Endothelial cell of umbilical vein (primary cell): ENCODE results near the gene PWWP2A.
"Not testable (repeated sequence)": the region's sequence is repeated elsewhere in the genome, so short reads cannot be mapped to it uniquely, and the experiment has no call there.

Source experiments
- EZH2 ChIP-seq: IDR thresholded peaks from 2 replicates; pipeline ENCODE4 v1.6.1; 2012; ENCODE audit warnings: borderline replicate concordance, low read depth, mild to moderate bottlenecking, moderate library complexity, low read length, inconsistent platforms; ENCODE audit not compliant: severe bottlenecking
- MAX ChIP-seq: IDR thresholded peaks from 2 replicates; pipeline ENCODE4 v1.6.1; 2011; ENCODE audit not compliant: insufficient read depth, insufficient read length
- POLR2A ChIP-seq: IDR thresholded peaks from 2 replicates; pipeline ENCODE4 v1.6.1; 2012; ENCODE audit warnings: low read depth, mild to moderate bottlenecking, control low read depth, low read length

GRCh38 chr5:160144436-160144835, 25.2 kb upstream of the PWWP2A start:
- TF ChIP-seq POLR2A, EZH2, MAX: not testable (repeated sequence)
